Measurements from ENCODE around the gene CHID1.

Gene CHID1

DNA sequence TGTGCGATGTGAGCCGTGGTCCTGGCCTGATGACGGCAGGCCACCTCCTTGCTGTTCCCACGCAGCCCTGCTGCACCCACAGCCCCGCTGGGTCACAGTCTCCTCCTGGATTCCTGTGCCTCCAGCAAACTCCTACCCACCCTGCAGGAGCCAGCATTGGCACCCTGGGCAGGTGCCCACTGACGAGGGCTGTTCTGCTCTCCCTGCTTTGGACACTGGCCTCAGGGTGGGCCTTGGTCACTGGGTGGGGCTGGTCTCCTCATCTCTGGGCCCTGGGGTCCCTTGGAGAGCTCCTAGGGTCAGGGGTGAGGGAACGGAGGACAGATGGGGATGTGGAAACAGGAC is 55.3 kb downstream of the CHID1 start:
- DNase-seq (ENCODE audit: extremely low read depth, insufficient read length) = no peak
- Histone ChIP-seq H3K4me3 (replicated peaks; ENCODE audit: low read depth, low read length) (no peak overlapping the region), H3K36me3 (ENCODE audit: control insufficient read depth, insufficient read depth, low read length) (no peaks in the 10 kb centered on the region), H3K27me3 (replicated peaks; ENCODE audit: control insufficient read depth, insufficient read depth, low read length) (no peaks in the 10 kb centered on the region; the same call in 1 of the 2 replicates)
- TF ChIP-seq CTCF (IDR thresholded peaks at IDR 0.05; ENCODE audit: insufficient read depth, low read length, poor library complexity, severe bottlenecking) = no peak

- Histone ChIP-seq H3K36me3 (ENCODE audit: control insufficient read depth, insufficient read depth, low read length) (no peaks in the 10 kb centered on the region), H3K27me3 (replicated peaks; ENCODE audit: control insufficient read depth, insufficient read depth, low read length) (no peaks in the 10 kb centered on the region; the same call in 1 of the 2 replicates), H3K4me3 (replicated peaks; ENCODE audit: low read depth, low read length) (no peak overlapping the region)
- no peak for DNase-seq (ENCODE audit: extremely low read depth, insufficient read length)
- TF ChIP-seq CTCF (IDR thresholded peaks at IDR 0.05; ENCODE audit: insufficient read depth, low read length, poor library complexity, severe bottlenecking) = no peak
Measured at GRCh38 chr11:854601-855329, 55.8 kb downstream of the CHID1 start.

DNA sequence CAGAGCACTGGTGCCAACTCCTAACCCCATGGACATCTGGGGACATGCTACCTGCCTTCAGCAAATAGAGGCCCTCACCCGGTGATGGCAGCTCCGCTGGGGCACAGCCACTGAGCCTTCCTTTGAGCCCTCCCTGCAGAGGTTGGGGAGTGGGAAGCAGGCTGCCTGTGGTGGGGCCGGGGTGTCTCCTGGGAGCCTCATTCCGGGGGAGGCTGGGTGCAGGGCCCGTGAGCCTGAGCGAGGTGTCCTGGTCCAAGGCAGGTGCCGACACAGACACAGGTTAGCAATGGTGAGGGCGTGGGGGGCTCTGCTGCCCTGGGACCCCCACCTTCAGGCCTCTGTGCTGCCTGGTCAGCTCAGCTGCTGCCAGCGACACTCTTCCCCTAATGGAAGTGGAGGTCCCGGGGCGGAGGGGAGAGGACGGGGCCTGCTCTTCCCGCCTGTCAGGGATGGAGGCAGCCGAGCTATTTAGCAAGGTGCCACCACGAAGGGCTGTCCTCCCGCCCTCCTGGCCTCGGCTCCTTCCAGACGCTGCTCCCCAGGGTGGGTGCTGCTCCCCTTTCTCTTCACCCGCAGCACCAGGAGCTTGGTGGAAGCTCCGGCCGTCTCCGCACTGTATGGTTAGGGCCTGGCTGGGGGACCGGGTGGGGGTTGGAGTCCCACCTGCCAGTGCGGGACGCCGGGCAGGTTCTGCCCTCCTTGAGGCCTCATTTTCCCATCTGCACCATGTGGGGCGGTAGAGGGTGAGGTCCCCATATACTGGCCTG is 56.7 kb downstream of the CHID1 start:
- no peak for TF ChIP-seq CTCF (IDR thresholded peaks at IDR 0.05; ENCODE audit: insufficient read depth, low read length, poor library complexity, severe bottlenecking)
- DNase-seq (ENCODE audit: extremely low read depth, insufficient read length) = no peak
- Histone ChIP-seq H3K36me3 (ENCODE audit: control insufficient read depth, insufficient read depth, low read length) (no peaks in the 10 kb centered on the region), H3K27me3 (replicated peaks; ENCODE audit: control insufficient read depth, insufficient read depth, low read length) (no peaks in the 10 kb centered on the region; the same call in 1 of the 2 replicates), H3K4me3 (replicated peaks; ENCODE audit: low read depth, low read length) (no peak overlapping the region)

- no peaks in the 10 kb centered on the region; the same call in 1 of the 2 replicates for H3K27me3 ChIP-seq (replicated peaks; ENCODE audit: control insufficient read depth, insufficient read depth, low read length)
- no peak for TF ChIP-seq CTCF (IDR thresholded peaks at IDR 0.05; ENCODE audit: insufficient read depth, low read length, poor library complexity, severe bottlenecking)
- H3K36me3 ChIP-seq (ENCODE audit: control insufficient read depth, insufficient read depth, low read length) = no peaks in the 10 kb centered on the region
- H3K4me3 ChIP-seq (replicated peaks; ENCODE audit: low read depth, low read length) = no peak overlapping the region
- no peak for DNase-seq (ENCODE audit: extremely low read depth, insufficient read length)
Measured at GRCh38 chr11:852762-853161, 57.8 kb downstream of the CHID1 start.

- Histone ChIP-seq H3K36me3 (ENCODE audit: control insufficient read depth, insufficient read depth, low read length) (no peaks in the 10 kb centered on the region), H3K4me3 (replicated peaks; ENCODE audit: low read depth, low read length) (no peak overlapping the region), H3K27me3 (replicated peaks; ENCODE audit: control insufficient read depth, insufficient read depth, low read length) (no peaks in the 10 kb centered on the region; the same call in 1 of the 2 replicates)
- peak; percentile 26 for TF ChIP-seq CTCF (IDR thresholded peaks at IDR 0.05; ENCODE audit: insufficient read depth, low read length, poor library complexity, severe bottlenecking)
- DNase-seq (ENCODE audit: extremely low read depth, insufficient read length) = no peak
Measured at GRCh38 chr11:850775-851763, 59.5 kb downstream of the CHID1 start.
